Measurements from ENCODE around the gene VEZT.

DNA sequence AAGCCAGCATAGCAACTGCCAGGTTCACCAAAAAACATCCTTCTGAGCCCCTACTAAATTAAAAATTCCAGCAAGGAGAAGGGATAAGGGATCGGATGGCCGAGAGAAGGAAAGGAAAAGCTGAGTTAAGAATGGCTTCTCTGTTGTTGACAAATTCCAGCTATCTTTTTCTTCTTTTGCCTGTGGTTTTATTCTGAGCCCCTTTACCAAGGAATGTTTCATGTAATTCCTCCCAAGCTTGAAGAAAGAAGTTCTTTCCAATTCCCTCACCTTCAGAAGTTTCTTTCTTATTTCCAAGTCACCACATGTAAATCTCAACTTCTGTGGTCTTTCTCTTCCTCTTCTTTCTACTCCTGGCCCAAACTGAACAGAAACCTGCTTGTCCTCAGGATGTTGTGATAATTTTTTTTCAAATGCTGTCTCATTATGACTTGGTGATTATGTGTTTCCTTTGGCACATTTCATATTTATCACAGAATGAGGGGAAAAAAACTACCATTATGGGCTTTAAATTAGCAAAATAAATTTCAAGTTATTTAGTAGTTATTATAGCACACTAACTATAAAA is 40.3 kb upstream of the VEZT start:
- TF ChIP-seq, protein P1, sequence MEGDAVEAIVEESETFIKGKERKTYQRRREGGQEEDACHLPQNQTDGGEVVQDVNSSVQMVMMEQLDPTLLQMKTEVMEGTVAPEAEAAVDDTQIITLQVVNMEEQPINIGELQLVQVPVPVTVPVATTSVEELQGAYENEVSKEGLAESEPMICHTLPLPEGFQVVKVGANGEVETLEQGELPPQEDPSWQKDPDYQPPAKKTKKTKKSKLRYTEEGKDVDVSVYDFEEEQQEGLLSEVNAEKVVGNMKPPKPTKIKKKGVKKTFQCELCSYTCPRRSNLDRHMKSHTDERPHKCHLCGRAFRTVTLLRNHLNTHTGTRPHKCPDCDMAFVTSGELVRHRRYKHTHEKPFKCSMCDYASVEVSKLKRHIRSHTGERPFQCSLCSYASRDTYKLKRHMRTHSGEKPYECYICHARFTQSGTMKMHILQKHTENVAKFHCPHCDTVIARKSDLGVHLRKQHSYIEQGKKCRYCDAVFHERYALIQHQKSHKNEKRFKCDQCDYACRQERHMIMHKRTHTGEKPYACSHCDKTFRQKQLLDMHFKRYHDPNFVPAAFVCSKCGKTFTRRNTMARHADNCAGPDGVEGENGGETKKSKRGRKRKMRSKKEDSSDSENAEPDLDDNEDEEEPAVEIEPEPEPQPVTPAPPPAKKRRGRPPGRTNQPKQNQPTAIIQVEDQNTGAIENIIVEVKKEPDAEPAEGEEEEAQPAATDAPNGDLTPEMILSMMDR (IDR thresholded peaks at IDR 0.05): no peak
- TF ChIP-seq POLR2A (IDR thresholded peaks at IDR 0.05): no peak

All from ovary (tissue), 3 donors.